Inflammatory macrophage (primary cell): ENCODE data around the gene GBP1.

Source experiments
- DNase-seq, 2 donors: peaks; one replicate each; pipeline ENCODE4 v3.0.0-alpha.2; 2020 to 2022

The GBP1 gene

GRCh38 chr1:89005286-89006151 is 59.5 kb downstream of the GBP1 start:
- no peak for DNase-seq
